ENCODE results near the gene ITCH.

Gene ITCH

GRCh38 chr20:34557936-34558319 lies 194.9 kb downstream of the ITCH start:
- DNase-seq (ENCODE audit: low spot score) = no peak

- peak; percentile 88 for DNase-seq (ENCODE audit: low spot score)
Measured at GRCh38 chr20:34558320-34559218, 195.5 kb downstream of the ITCH start, which contains the start of gene MAP1LC3A. MAP1LC3A (plus strand) TSS chr20:34558718; CDS start chr20:34558869, 151 bp downstream.

- DNase-seq (ENCODE audit: low spot score) = no peak
Measured at GRCh38 chr20:34559311-34560140, 196.5 kb downstream of the ITCH start.

GRCh38 chr20:34560141-34560523 lies 197.1 kb downstream of the ITCH start:
- DNase-seq (ENCODE audit: low spot score) = no peak

GRCh38 chr20:34560614-34561013 lies 197.5 kb downstream of the ITCH start:
- no peak for DNase-seq (ENCODE audit: low spot score)
